ENCODE results near the gene SHISA4. TPM values are rescaled to one million over a fixed set of nuclear protein-coding genes. Genes with fewer than 3 reads are reported as not detected.
"Not testable (repeated sequence)": the region's sequence is repeated elsewhere in the genome, so short reads cannot be mapped to it uniquely, and the experiment has no call there.

Gene SHISA4
- total and polyA plus RNA-seq, 2 experiments from 2014 or later, result 21.9 to 22.8 TPM

- Histone ChIP-seq H3K4me3 (no peak overlapping the region), H3K27ac (peak overlapping the region; percentile 71), H3K27me3 (no peaks in the 10 kb centered on the region), H3K4me1 (ENCODE audit: low read depth) (peaks cover 35% of the 10 kb centered on the region), H3K9me3 (ENCODE audit: low read depth) (no peaks in the 10 kb centered on the region), H3K36me3 (no peaks in the 10 kb centered on the region)
- DNase-seq (ENCODE audit: low read depth in 1 of 2, low spot score in 1 of 2), result no peak
- no peak for TF ChIP-seq CTCF (IDR thresholded peaks at IDR 0.05; ENCODE audit: low read depth, low read length)
These were observed 49.8 kb downstream of the SHISA4 start for GRCh38 chr1:201938440-201939035.

- H3K9me3 ChIP-seq (ENCODE audit: low read depth), result no peaks in the 10 kb centered on the region
- H3K4me3 ChIP-seq, result no peak overlapping the region
- no peak for DNase-seq (ENCODE audit: low read depth in 1 of 2, low spot score in 1 of 2)
- H3K4me1 ChIP-seq (ENCODE audit: low read depth), result peaks cover 41% of the 10 kb centered on the region
- no peaks in the 10 kb centered on the region for H3K36me3 ChIP-seq
- peak overlapping the region; percentile 71 for H3K27ac ChIP-seq
- H3K27me3 ChIP-seq, result no peaks in the 10 kb centered on the region
- no peak for TF ChIP-seq CTCF (IDR thresholded peaks at IDR 0.05; ENCODE audit: low read depth, low read length)
These were observed 50.5 kb downstream of the SHISA4 start for GRCh38 chr1:201939148-201939547.

- no peaks in the 10 kb centered on the region for H3K9me3 ChIP-seq (ENCODE audit: low read depth)
These were observed 50.9 kb downstream of the SHISA4 start for GRCh38 chr1:201939574-201939973.

GRCh38 chr1:201940316-201940715 lies 51.6 kb downstream of the SHISA4 start:
- peaks cover 51% of the 10 kb centered on the region for H3K4me1 ChIP-seq (ENCODE audit: low read depth)
- H3K36me3 ChIP-seq; H3K27me3 ChIP-seq; H3K4me3 ChIP-seq; DNase-seq (ENCODE audit: low read depth in 1 of 2, low spot score in 1 of 2); H3K27ac ChIP-seq; H3K9me3 ChIP-seq (ENCODE audit: low read depth): not testable (repeated sequence)

More at GRCh38 chr1:201939574-201939973, 50.9 kb downstream of the SHISA4 start:
- H3K27ac ChIP-seq, result peak overlapping the region; percentile 71
- no peak overlapping the region for H3K4me3 ChIP-seq
- no peak for TF ChIP-seq CTCF (IDR thresholded peaks at IDR 0.05; ENCODE audit: low read depth, low read length)
- no peaks in the 10 kb centered on the region for H3K27me3 ChIP-seq
- peaks cover 45% of the 10 kb centered on the region for H3K4me1 ChIP-seq (ENCODE audit: low read depth)
- H3K36me3 ChIP-seq, result no peaks in the 10 kb centered on the region
- no peak for DNase-seq (ENCODE audit: low read depth in 1 of 2, low spot score in 1 of 2)

- peak in 1 of 2 donors; percentile 92 for DNase-seq (ENCODE audit: low read depth in 1 of 2, low spot score in 1 of 2)
- peaks cover 52% of the 10 kb centered on the region for H3K4me1 ChIP-seq (ENCODE audit: low read depth)
- no peaks in the 10 kb centered on the region for H3K9me3 ChIP-seq (ENCODE audit: low read depth)
- H3K27me3 ChIP-seq, result no peaks in the 10 kb centered on the region
- peak overlapping the region; percentile 2 for H3K4me3 ChIP-seq
- peak overlapping the region; percentile 95 for H3K27ac ChIP-seq
- no peaks in the 10 kb centered on the region for H3K36me3 ChIP-seq
- no peak for TF ChIP-seq CTCF (IDR thresholded peaks at IDR 0.05; ENCODE audit: low read depth, low read length)
These were observed 52.9 kb downstream of the SHISA4 start for GRCh38 chr1:201941420-201942128.

- no peak for DNase-seq (ENCODE audit: low read depth in 1 of 2, low spot score in 1 of 2)
- peak overlapping the region; percentile 95 for H3K27ac ChIP-seq
These were observed 53.4 kb downstream of the SHISA4 start for GRCh38 chr1:201942129-201942495.

More at GRCh38 chr1:201942129-201942495, 53.4 kb downstream of the SHISA4 start:
- Histone ChIP-seq H3K4me1 (ENCODE audit: low read depth) (peaks cover 55% of the 10 kb centered on the region), H3K9me3 (ENCODE audit: low read depth) (no peaks in the 10 kb centered on the region), H3K36me3 (peaks cover 3% of the 10 kb centered on the region), H3K4me3 (peak overlapping the region; percentile 2), H3K27me3 (no peaks in the 10 kb centered on the region)
- no peak for TF ChIP-seq CTCF (IDR thresholded peaks at IDR 0.05; ENCODE audit: low read depth, low read length)
